Gastroesophageal sphincter (tissue), 4 donors: Measurements from ENCODE around the gene ADD3. TPM values are rescaled to one million over a fixed set of nuclear protein-coding genes. Genes with fewer than 3 reads are reported as not detected.
A peak's percentile ranks its signal among the peaks of the same experiment; 100 is the strongest.

Experiments
- ATAC-seq: fragments of 150-250 bp; one replicate; pipeline ENCODE4 v1.9.1; 2016; ENCODE audit warnings: mild to moderate bottlenecking, moderate library complexity
- H3K27ac ChIP-seq, 4 donors: fragments of 200-600 bp; sonication (generic) in 3 of 4; 1 replicate in 3 of 4; 2 replicates in 1 of 4; pipeline ENCODE4 v1.5.1; 2016 to 2019
- H3K27me3 ChIP-seq: fragments of 200-600 bp; sonication (generic); one replicate; pipeline ENCODE4 v1.5.1; 2019
- H3K36me3 ChIP-seq, 2 donors: fragments of 200-600 bp; sonication (generic); one replicate each; pipeline ENCODE4 v1.5.1; 2019; ENCODE audit warnings: control low read depth in 1 of 2
- H3K4me1 ChIP-seq, 3 donors: fragments of 200-600 bp; sonication (generic); 1 replicate in 2 of 3; 2 replicates in 1 of 3; pipeline ENCODE4 v1.5.1; 2016 to 2019; ENCODE audit warnings: control low read depth in 2 of 3
- H3K4me3 ChIP-seq, 2 donors: fragments of 200-600 bp; sonication (generic); one replicate each; pipeline ENCODE4 v1.5.1; 2019; ENCODE audit warnings: mild to moderate bottlenecking in 1 of 2, moderate library complexity in 1 of 2
- H3K9me3 ChIP-seq, 3 donors: fragments of 200-600 bp; sonication (generic); one replicate each; pipeline ENCODE4 v1.5.1; 2017 to 2019; ENCODE audit warnings: control low read depth in 2 of 3
- EP300 ChIP-seq: sonication (generic); formaldehyde crosslinking; IDR thresholded peaks from one replicate; pipeline ENCODE4 v1.6.1; 2017; ENCODE audit warnings: antibody characterized with exemption, mild to moderate bottlenecking
- POLR2A ChIP-seq, 2 donors: fragments of 450-650 bp; IDR thresholded peaks; one replicate each; pipeline ENCODE4 v1.6.1; 2017; ENCODE audit warnings: antibody characterized with exemption in 2 of 2, mild to moderate bottlenecking in 2 of 2, moderate library complexity in 1 of 2
- POLR2AphosphoS5 ChIP-seq: sonication (generic); formaldehyde crosslinking; IDR thresholded peaks from one replicate; pipeline ENCODE4 v1.6.1; 2017; ENCODE audit warnings: antibody characterized with exemption
- WGBS, 2 donors: methylation state at CpG; one replicate each; pipeline ENCODE4 v1.1.5; 2018; ENCODE audit warnings: low coverage in 1 of 2; 5-methylcytosine and 5-hydroxymethylcytosine counted together
- total RNA-seq, 4 donors: library from RNA; depleted of rRNA; stranded (reverse); fragments of >200 nt; gene quantifications; one replicate each; pipeline ENCODE4 v1.1.0, GENCODE V29; 2016
- TF ChIP-seq, protein P1 (sequence below), 4 experiments: fragments of 200-600 bp in 2 of 4; fragments of 450-650 bp in 2 of 4; sonication (generic) in 1 of 4; IDR thresholded peaks; one replicate each; pipeline ENCODE4 v1.5.1; 2017 to 2019; ENCODE audit warnings: antibody characterized with exemption in 4 of 4, mild to moderate bottlenecking in 2 of 4, moderate library complexity in 2 of 4

The ADD3 gene
- total RNA-seq, 4 donors from 2014 or later: 50.3 to 277 (median 118) TPM

DNA sequence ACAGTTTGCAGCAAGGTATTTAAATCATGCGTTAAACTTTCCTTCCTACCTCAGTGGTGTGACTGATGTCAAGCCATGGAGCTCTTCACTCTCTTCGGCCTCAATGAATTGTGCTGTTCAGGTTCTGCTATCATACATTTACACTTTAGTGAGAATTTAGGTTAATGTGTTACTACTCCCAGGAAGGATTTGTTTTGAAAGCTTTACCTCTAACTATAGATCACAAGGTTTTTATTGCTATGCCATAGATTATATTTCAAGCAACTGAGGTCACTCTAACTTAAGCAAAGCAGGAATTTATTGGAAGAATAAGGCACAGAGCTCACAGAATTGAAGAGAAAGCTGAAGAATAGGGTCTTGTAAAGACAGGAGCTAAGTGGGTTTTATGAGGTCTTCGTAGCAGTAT, 11.0 kb upstream of the ADD3 start:
- peak overlapping the region in 3 of 4 donors; percentile 10 to 54 (median 37) for H3K27ac ChIP-seq
- WGBS, 2 donors: 74 to 79% methylated on average over 3 of the region's 3 CpGs
- H3K9me3 ChIP-seq: no peaks in the 10 kb centered on the region
- no peaks in the 10 kb centered on the region for H3K27me3 ChIP-seq
- peaks cover 0 to 2% (median 0%) of the 10 kb centered on the region in 3 donors for H3K4me1 ChIP-seq
- no peak for ATAC-seq
- H3K4me3 ChIP-seq: no peak overlapping the region
- no peaks in the 10 kb centered on the region for H3K36me3 ChIP-seq
- TF ChIP-seq, protein P1, sequence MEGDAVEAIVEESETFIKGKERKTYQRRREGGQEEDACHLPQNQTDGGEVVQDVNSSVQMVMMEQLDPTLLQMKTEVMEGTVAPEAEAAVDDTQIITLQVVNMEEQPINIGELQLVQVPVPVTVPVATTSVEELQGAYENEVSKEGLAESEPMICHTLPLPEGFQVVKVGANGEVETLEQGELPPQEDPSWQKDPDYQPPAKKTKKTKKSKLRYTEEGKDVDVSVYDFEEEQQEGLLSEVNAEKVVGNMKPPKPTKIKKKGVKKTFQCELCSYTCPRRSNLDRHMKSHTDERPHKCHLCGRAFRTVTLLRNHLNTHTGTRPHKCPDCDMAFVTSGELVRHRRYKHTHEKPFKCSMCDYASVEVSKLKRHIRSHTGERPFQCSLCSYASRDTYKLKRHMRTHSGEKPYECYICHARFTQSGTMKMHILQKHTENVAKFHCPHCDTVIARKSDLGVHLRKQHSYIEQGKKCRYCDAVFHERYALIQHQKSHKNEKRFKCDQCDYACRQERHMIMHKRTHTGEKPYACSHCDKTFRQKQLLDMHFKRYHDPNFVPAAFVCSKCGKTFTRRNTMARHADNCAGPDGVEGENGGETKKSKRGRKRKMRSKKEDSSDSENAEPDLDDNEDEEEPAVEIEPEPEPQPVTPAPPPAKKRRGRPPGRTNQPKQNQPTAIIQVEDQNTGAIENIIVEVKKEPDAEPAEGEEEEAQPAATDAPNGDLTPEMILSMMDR (IDR thresholded peaks at IDR 0.05): no peak
- TF ChIP-seq EP300 (no peak), POLR2AphosphoS5 (no peak), POLR2A (IDR thresholded peaks at IDR 0.05) (no peak)

- H3K4me3 ChIP-seq: no peak overlapping the region
- H3K9me3 ChIP-seq: no peaks in the 10 kb centered on the region
- whole genome bisulfite sequencing, 2 donors: 64 to 72% methylated on average over 2 of the region's 2 CpGs
- no peak for ATAC-seq
- peak overlapping the region in 2 of 4 donors; percentile 10 to 54 for H3K27ac ChIP-seq
- peaks cover 0 to 2% (median 0%) of the 10 kb centered on the region in 3 donors for H3K4me1 ChIP-seq
- H3K36me3 ChIP-seq: no peaks in the 10 kb centered on the region
- TF ChIP-seq POLR2AphosphoS5: no peak
- no peak for TF ChIP-seq EP300
- TF ChIP-seq POLR2A (IDR thresholded peaks at IDR 0.05): no peak
- TF ChIP-seq, protein P1 (IDR thresholded peaks at IDR 0.05): no peak
- H3K27me3 ChIP-seq: no peaks in the 10 kb centered on the region
These were observed 10.6 kb upstream of the ADD3 start for GRCh38 chr10:109997233-109997632.

GRCh38 chr10:109998513-109998912, 9.3 kb upstream of the ADD3 start:
- Histone ChIP-seq H3K9me3 (no peaks in the 10 kb centered on the region), H3K4me1 (peaks cover 0 to 2% (median 0%) of the 10 kb centered on the region in 3 donors), H3K4me3 (no peak overlapping the region), H3K27me3 (no peaks in the 10 kb centered on the region), H3K36me3 (no peaks in the 10 kb centered on the region), H3K27ac (no peak overlapping the region)
- ATAC-seq: no peak
- 33 to 75% methylated on average over 1 of the region's 1 CpG for WGBS, 2 donors
- no peak for TF ChIP-seq POLR2AphosphoS5
- TF ChIP-seq POLR2A (IDR thresholded peaks at IDR 0.05): no peak
- TF ChIP-seq EP300: no peak
- TF ChIP-seq, protein P1 (IDR thresholded peaks at IDR 0.05): no peak

- no peak overlapping the region for H3K27ac ChIP-seq
- no peak for TF ChIP-seq POLR2AphosphoS5
- TF ChIP-seq, protein P1 (IDR thresholded peaks at IDR 0.05): no peak
- no peak for TF ChIP-seq POLR2A (IDR thresholded peaks at IDR 0.05)
- TF ChIP-seq EP300: no peak
These were observed 4.8 kb upstream of the ADD3 start for GRCh38 chr10:110002801-110003523.

GRCh38 chr10:110003524-110003885, 4.3 kb upstream of the ADD3 start:
- Histone ChIP-seq H3K27me3 (no peaks in the 10 kb centered on the region), H3K4me1 (peaks cover 0 to 27% (median 0%) of the 10 kb centered on the region in 3 donors), H3K27ac (no peak overlapping the region), H3K9me3 (no peaks in the 10 kb centered on the region), H3K4me3 (no peak overlapping the region), H3K36me3 (no peaks in the 10 kb centered on the region)
- TF ChIP-seq POLR2A (IDR thresholded peaks at IDR 0.05): no peak
- TF ChIP-seq POLR2AphosphoS5: no peak
- TF ChIP-seq, protein P1 (IDR thresholded peaks at IDR 0.05): no peak
- TF ChIP-seq EP300: no peak
- ATAC-seq: no peak
- WGBS, 2 donors: 61 to 77% methylated on average over 4 of the region's 4 CpGs

More at GRCh38 chr10:110002801-110003523, 4.8 kb upstream of the ADD3 start:
- no peaks in the 10 kb centered on the region for H3K27me3 ChIP-seq
- peaks cover 0 to 26% (median 0%) of the 10 kb centered on the region in 3 donors for H3K4me1 ChIP-seq
- H3K4me3 ChIP-seq: no peak overlapping the region
- H3K9me3 ChIP-seq: no peaks in the 10 kb centered on the region
- H3K36me3 ChIP-seq: no peaks in the 10 kb centered on the region
- ATAC-seq: no peak
- 52 to 68% methylated on average over 2 of the region's 2 CpGs for WGBS, 2 donors
